Coronary artery (tissue), 2 donors: Measurements from ENCODE around the gene LARP7.

Experiments
- DNase-seq: peaks from one replicate; pipeline ENCODE4 v3.0.0-alpha.2; 2017; ENCODE audit warnings: low spot score
- H3K27ac ChIP-seq, 2 donors: fragments of 200-600 bp; sonication (generic); one replicate each; pipeline ENCODE4 v1.5.1; 2016 to 2019
- H3K4me3 ChIP-seq: fragments of 200-600 bp; sonication (generic); 2 replicates; pipeline ENCODE4 v1.5.1; 2016; ENCODE audit warnings: mild to moderate bottlenecking, moderate library complexity
- CTCF ChIP-seq: fragments of 200-600 bp; sonication (generic); IDR thresholded peaks from one replicate; pipeline ENCODE4 v1.5.1; 2019; ENCODE audit warnings: antibody characterized with exemption

Gene LARP7

DNA sequence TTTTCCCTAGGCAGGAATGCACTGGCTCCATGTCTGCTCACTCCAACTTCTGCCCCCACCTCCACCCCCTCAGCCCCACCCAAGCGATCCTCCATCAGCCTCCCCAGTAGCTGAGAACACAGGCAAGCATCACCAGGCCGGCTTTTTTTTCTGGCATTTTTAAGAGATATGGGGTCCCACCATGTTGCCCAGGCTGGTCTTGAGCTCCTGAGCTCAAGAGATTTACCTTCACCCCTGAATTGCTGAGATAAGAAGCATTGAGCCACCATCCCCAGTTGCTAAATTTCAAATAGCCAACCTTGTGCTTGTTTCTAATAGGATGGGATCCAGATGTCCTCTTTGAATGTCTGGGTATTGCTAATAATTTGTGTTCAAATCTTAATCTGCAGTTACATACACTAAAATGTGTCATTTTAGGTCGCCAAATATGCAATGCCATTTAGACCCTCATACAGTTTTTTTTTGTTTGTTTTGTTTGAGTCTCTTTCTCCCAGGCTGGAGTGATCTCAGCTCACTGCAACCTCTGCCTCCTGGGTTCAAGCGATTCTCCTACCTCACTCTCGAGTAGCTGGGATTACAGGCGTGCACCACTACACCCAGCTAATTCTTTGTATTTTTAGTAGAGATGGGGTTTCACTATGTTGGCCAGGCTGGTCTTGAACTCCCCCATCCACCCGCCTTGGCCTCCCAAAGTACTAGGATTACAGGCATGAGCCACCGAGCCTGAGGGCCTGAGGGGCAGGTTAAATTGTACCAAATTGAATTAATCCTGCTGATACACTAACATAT lies 8.8 kb downstream of the LARP7 start:
- DNase-seq, result no peak
- Histone ChIP-seq H3K4me3 (no peak overlapping the region), H3K27ac (no peak overlapping the region)
- no peak for TF ChIP-seq CTCF

DNA sequence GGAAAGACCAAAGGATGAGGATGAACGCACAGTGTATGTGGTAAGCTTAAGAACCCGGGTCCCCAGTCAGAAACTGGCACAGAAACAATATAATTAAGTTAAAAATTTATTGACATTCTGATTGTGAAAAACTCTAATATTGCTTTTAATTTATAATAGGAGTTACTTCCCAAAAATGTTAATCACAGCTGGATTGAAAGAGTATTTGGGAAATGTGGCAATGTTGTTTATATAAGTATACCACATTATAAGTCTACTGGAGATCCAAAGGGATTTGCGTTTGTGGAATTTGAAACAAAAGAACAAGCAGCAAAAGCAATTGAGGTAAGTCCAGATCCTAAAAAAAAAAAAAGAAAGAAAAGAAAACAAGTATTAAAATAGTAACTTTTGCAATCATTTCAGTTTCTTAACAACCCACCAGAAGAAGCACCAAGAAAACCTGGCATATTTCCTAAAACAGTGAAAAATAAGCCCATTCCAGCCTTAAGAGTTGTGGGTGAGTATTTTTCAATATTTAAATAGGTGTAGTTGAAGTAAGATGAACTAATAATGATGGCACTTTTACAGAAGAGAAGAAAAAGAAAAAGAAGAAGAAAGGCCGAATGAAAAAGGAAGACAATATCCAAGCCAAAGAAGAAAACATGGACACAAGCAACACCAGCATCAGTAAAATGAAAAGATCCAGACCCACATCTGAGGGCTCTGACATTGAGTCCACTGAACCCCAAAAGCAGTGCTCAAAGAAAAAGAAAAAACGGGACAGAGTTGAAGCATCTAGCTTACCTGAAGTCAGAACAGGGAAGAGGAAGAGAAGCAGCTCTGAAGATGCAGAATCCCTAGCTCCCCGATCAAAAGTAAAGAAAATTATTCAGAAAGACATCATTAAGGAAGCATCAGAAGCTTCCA lies 9.9 kb downstream of the LARP7 start:
- Histone ChIP-seq H3K4me3 (no peak overlapping the region), H3K27ac (no peak overlapping the region)
- no peak for TF ChIP-seq CTCF
- no peak for DNase-seq

DNA sequence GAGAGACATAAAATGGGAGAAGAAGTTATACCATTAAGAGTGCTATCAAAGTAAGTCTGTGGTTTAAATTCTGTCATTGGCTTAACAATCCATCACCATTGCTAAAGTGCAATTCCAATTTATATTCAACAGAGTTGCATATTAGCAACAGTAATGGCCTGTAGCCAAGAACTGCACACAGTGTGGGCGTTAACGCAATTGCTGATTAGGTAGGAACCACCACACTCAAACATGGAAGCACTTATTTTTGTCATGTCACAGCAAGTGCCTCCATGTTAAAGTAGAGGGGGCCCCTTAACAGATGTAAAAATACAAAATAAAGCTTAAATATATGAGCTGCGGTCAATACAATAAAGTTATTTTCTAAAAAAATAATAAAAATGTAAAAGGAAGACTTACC lies 10.8 kb downstream of the LARP7 start:
- no peak for TF ChIP-seq CTCF
- H3K4me3 ChIP-seq, result no peak overlapping the region
- no peak for DNase-seq
- no peak overlapping the region for H3K27ac ChIP-seq

- no peak for DNase-seq
- no peak for TF ChIP-seq CTCF
- H3K27ac ChIP-seq, result no peak overlapping the region
- no peak overlapping the region for H3K4me3 ChIP-seq
Observed at GRCh38 chr4:112648263-112649054, 11.5 kb downstream of the LARP7 start.

DNA sequence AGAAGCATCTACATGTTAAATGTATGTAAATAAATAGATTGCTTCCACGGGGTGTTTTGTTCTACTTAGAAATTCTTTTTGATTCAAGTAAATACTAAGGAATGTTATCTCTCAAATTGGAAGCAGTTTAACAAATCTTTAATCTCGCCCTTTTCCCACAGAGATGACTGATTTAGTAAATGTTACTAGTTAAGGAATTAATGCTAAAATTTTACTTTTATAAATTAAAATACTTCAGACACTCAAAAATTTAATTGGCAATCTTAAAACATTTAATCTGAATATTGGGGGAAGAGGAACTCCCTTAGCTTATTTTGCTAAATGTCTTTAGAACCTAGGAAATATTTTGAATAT lies 12.1 kb downstream of the LARP7 start:
- no peak overlapping the region for H3K4me3 ChIP-seq
- no peak for DNase-seq
- no peak for TF ChIP-seq CTCF
- no peak overlapping the region for H3K27ac ChIP-seq

DNA sequence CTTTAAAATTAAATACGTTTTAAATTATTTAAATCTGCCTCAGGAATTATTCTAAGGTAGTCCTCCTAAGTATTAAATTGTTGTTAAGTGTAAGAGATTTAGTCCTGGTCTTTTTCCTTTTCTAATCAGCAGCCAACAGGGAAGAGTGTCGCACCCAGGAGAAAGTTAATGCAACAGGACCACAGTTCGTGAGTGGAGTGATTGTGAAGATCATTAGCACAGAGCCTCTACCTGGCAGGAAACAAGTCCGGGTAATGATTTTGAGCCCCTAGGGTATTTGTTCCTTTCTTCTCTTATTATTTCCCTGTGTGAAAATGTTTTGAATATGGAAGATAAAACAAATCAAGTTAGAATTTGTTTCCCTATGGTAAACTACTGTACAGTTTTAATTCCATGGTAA lies 13.4 kb downstream of the LARP7 start:
- no peak overlapping the region for H3K4me3 ChIP-seq
- TF ChIP-seq CTCF, result no peak
- no peak overlapping the region for H3K27ac ChIP-seq
- no peak for DNase-seq
